Right atrium auricular region (tissue), 2 donors: Measurements from ENCODE around the gene RBM38. TPM values are rescaled to one million over a fixed set of nuclear protein-coding genes. Genes with fewer than 3 reads are reported as not detected.
A peak's percentile ranks its signal among the peaks of the same experiment; 100 is the strongest.

Experiments
- DNase-seq: peaks from one replicate; pipeline ENCODE4 v3.0.0-alpha.2; 2019; ENCODE audit warnings: low spot score
- H3K27ac ChIP-seq, 2 donors: fragments of 200-600 bp; sonication (generic); 1 replicate in 1 of 2; 2 replicates in 1 of 2; pipeline ENCODE4 v1.5.1; 2016 to 2019
- H3K27me3 ChIP-seq, 2 donors: fragments of 200-600 bp; sonication (generic); one replicate each; pipeline versions ENCODE4 v1.5.1 to v1.6.0; 2017 to 2019
- H3K36me3 ChIP-seq: fragments of 200-600 bp; sonication (generic); one replicate; pipeline ENCODE4 v1.5.1; 2016
- H3K4me1 ChIP-seq, 2 donors: fragments of 200-600 bp; sonication (generic); one replicate each; pipeline versions ENCODE4 v1.5.1 to v1.6.0; 2017 to 2019
- H3K4me3 ChIP-seq, 2 donors: fragments of 200-600 bp; sonication (generic); 1 replicate in 1 of 2; 2 replicates in 1 of 2; pipeline ENCODE4 v1.5.1; 2017 to 2019; ENCODE audit warnings: mild to moderate bottlenecking in 1 of 2, moderate library complexity in 1 of 2
- H3K9me3 ChIP-seq, 2 donors: fragments of 200-600 bp; sonication (generic); one replicate each; pipeline ENCODE4 v1.5.1; 2019
- total RNA-seq, 2 donors: library from RNA; depleted of rRNA; stranded (reverse); fragments of >200 nt; gene quantifications; one replicate each; pipeline ENCODE4 v1.1.0, GENCODE V29; 2016
- TF ChIP-seq, protein P1 (sequence below), 2 donors: fragments of 200-600 bp; sonication (generic); IDR thresholded peaks; one replicate each; pipeline ENCODE4 v1.5.1; 2019; ENCODE audit warnings: antibody characterized with exemption in 2 of 2

RBM38 gene
- total RNA-seq, 2 donors from 2014 or later, result 127 to 151 TPM

GRCh38 chr20:57372581-57373350 is 18.4 kb upstream of the RBM38 start:
- Histone ChIP-seq H3K4me3 (no peak overlapping the region), H3K27ac (no peak overlapping the region), H3K9me3 (no peaks in the 10 kb centered on the region), H3K4me1 (peaks cover 0 to 9% of the 10 kb centered on the region in 2 donors), H3K27me3 (no peaks in the 10 kb centered on the region), H3K36me3 (peaks cover 97% of the 10 kb centered on the region)
- no peak for DNase-seq
- TF ChIP-seq, protein P1, sequence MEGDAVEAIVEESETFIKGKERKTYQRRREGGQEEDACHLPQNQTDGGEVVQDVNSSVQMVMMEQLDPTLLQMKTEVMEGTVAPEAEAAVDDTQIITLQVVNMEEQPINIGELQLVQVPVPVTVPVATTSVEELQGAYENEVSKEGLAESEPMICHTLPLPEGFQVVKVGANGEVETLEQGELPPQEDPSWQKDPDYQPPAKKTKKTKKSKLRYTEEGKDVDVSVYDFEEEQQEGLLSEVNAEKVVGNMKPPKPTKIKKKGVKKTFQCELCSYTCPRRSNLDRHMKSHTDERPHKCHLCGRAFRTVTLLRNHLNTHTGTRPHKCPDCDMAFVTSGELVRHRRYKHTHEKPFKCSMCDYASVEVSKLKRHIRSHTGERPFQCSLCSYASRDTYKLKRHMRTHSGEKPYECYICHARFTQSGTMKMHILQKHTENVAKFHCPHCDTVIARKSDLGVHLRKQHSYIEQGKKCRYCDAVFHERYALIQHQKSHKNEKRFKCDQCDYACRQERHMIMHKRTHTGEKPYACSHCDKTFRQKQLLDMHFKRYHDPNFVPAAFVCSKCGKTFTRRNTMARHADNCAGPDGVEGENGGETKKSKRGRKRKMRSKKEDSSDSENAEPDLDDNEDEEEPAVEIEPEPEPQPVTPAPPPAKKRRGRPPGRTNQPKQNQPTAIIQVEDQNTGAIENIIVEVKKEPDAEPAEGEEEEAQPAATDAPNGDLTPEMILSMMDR (IDR thresholded peaks at IDR 0.05), result no peak

DNA sequence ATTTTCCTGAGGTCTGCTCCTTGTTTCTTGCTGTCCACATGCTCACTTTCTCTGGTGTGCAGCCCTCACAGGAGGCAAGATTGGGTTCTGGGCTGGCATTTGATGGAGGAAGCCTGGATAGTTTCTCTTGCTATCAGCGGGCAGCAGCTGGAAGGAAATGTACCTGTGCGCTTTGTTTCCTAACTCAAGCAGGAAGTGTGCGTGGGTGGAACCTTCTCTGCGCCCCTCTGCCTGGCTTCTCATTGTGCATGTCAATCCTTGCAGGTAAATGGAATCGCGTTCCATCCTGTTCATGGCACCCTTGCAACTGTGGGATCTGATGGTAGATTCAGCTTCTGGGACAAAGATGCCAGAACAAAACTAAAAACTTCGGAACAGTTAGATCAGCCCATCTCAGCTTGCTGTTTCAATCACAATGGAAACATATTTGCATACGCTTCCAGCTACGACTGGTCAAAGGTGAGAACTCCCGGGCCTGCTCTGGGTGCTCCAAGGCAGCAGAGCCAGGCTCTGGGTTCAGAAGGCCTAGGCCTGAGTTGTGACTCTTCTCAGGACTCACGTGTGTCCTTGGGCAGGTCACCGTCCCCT is 16.8 kb upstream of the RBM38 start:
- Histone ChIP-seq H3K4me1 (peaks cover 0 to 9% of the 10 kb centered on the region in 2 donors), H3K9me3 (no peaks in the 10 kb centered on the region), H3K27ac (peak overlapping the region; percentile 26 to 38), H3K27me3 (no peaks in the 10 kb centered on the region), H3K4me3 (no peak overlapping the region), H3K36me3 (peaks cover 96% of the 10 kb centered on the region)
- TF ChIP-seq, protein P1 (IDR thresholded peaks at IDR 0.05), result no peak
- no peak for DNase-seq

DNA sequence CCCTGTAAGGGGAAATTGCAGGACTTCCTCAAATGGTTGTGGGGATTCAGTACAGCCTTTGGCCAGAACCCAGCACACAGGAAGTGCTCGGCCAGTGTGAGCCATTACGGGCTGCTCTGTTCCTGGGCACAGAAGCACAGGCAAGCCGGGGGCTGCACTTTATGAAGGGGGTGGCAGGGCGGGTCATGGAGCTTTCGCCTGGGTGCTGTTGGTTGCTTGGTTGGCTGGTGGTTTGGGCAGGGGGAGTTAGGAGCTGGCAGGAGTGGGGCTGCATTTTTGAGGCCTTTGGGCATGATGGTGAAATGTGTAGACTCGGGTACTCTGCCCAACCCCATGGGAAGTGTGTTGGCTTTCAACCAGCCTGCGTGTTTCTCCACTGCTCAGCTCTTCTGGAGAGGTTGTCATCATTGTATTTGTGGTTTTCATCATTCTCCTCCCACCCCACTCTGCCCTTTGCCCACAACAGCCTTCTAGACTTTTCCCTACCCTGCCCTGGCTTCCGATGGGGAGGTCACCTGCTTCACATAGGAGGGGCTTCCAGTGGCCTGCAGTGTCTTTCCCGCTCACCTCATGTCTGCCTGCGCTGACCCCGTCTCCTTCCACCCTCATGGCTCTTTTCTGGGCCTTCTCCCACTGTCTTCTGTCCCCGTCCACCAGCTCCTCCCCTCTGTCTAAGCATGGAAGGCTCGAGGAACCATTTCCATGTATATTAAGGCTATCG is 16.1 kb upstream of the RBM38 start:
- Histone ChIP-seq H3K4me3 (no peak overlapping the region), H3K36me3 (peaks cover 89% of the 10 kb centered on the region), H3K27me3 (no peaks in the 10 kb centered on the region), H3K9me3 (no peaks in the 10 kb centered on the region), H3K27ac (peak overlapping the region; percentile 26 to 38), H3K4me1 (peaks cover 0 to 9% of the 10 kb centered on the region in 2 donors)
- DNase-seq, result no peak
- TF ChIP-seq, protein P1 (IDR thresholded peaks at IDR 0.05), result no peak

GRCh38 chr20:57375652-57376230 is 15.5 kb upstream of the RBM38 start:
- Histone ChIP-seq H3K36me3 (peaks cover 83% of the 10 kb centered on the region), H3K9me3 (no peaks in the 10 kb centered on the region), H3K4me1 (peaks cover 0 to 9% of the 10 kb centered on the region in 2 donors), H3K4me3 (no peak overlapping the region), H3K27ac (peak overlapping the region; percentile 26 to 38), H3K27me3 (no peaks in the 10 kb centered on the region)
- TF ChIP-seq, protein P1 (IDR thresholded peaks at IDR 0.05), result no peak
- DNase-seq, result no peak

DNA sequence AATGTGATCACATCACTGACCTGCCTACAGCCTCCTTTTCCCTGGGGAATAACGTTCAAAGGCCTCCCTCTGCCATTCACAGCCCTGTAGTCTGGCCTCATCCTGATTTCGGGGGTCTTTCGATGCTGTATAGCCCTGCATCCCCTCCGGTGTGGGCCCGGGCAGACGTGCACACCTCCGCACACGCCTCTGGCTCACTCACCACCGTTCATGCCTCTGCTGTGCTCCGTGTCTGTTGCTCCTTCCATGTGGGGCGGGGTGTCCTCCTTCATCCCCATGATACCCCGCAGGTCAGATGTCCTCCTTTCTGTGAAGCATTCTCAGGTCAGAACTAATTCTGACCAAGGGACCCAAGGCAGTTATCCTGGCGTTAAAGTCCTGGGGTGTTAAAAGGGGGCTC is 13.8 kb upstream of the RBM38 start:
- H3K27ac ChIP-seq, result no peak overlapping the region
- no peak for DNase-seq
- peaks cover 0 to 9% of the 10 kb centered on the region in 2 donors for H3K4me1 ChIP-seq
- H3K27me3 ChIP-seq, result no peaks in the 10 kb centered on the region
- TF ChIP-seq, protein P1 (IDR thresholded peaks at IDR 0.05), result no peak
- H3K4me3 ChIP-seq, result no peak overlapping the region
- H3K36me3 ChIP-seq, result peaks cover 68% of the 10 kb centered on the region
- no peaks in the 10 kb centered on the region for H3K9me3 ChIP-seq
